ENCODE results near the gene SNRPD2. TPM values are rescaled to one million over a fixed set of nuclear protein-coding genes. Genes with fewer than 3 reads are reported as not detected.
A peak's percentile ranks its signal among the peaks of the same experiment; 100 is the strongest.

SNRPD2 gene
- total RNA-seq, 1 donor from 2014 or later, result 180 TPM

- Histone ChIP-seq H3K9me3 (no peaks in the 10 kb centered on the region), H3K27ac (no peak overlapping the region), H3K27me3 (no peaks in the 10 kb centered on the region), H3K4me3 (no peak overlapping the region), H3K36me3 (peaks cover 0 to 24% of the 10 kb centered on the region in 2 donors), H3K4me1 (peaks cover 17% of the 10 kb centered on the region)
- no peak for TF ChIP-seq POLR2AphosphoS5 (IDR thresholded peaks at IDR 0.05; ENCODE audit: insufficient read depth in 1 of 2, low read depth in 1 of 2)
- no peak for TF ChIP-seq POLR2A (IDR thresholded peaks at IDR 0.05)
- no peak for TF ChIP-seq CTCF (IDR thresholded peaks at IDR 0.05)
- DNase-seq (ENCODE audit: extremely low spot score in 2 of 2), result no peak
- intact Hi-C loops (cut with DNase I), result no loop called here
Measured at GRCh38 chr19:45682908-45683307, 8.8 kb downstream of the SNRPD2 start.

GRCh38 chr19:45682117-45682516 is 9.6 kb downstream of the SNRPD2 start:
- no peak for DNase-seq (ENCODE audit: extremely low spot score in 2 of 2)
- H3K9me3 ChIP-seq, result no peaks in the 10 kb centered on the region
- H3K27ac ChIP-seq, result peak overlapping the region; percentile 70
- intact Hi-C loops (cut with DNase I), result no loop called here
- no peak for TF ChIP-seq POLR2AphosphoS5 (IDR thresholded peaks at IDR 0.05; ENCODE audit: insufficient read depth in 1 of 2, low read depth in 1 of 2)
- TF ChIP-seq POLR2A (IDR thresholded peaks at IDR 0.05), result no peak
- no peak for TF ChIP-seq CTCF (IDR thresholded peaks at IDR 0.05)
- H3K4me3 ChIP-seq, result peak overlapping the region in 1 of 2 donors; percentile 39
- no peaks in the 10 kb centered on the region for H3K27me3 ChIP-seq
- H3K4me1 ChIP-seq, result peaks cover 23% of the 10 kb centered on the region
- H3K36me3 ChIP-seq, result peaks cover 0 to 16% of the 10 kb centered on the region in 2 donors

- Histone ChIP-seq H3K4me1 (peaks cover 29% of the 10 kb centered on the region), H3K27me3 (no peaks in the 10 kb centered on the region), H3K27ac (peak overlapping the region; percentile 70), H3K4me3 (peak overlapping the region; percentile 28 to 39), H3K9me3 (no peaks in the 10 kb centered on the region), H3K36me3 (peaks cover 0 to 10% of the 10 kb centered on the region in 2 donors)
- TF ChIP-seq POLR2A (IDR thresholded peaks at IDR 0.05) (no peak), CTCF (IDR thresholded peaks at IDR 0.05) (peak; percentile 73 to 94 (median 90)), POLR2AphosphoS5 (IDR thresholded peaks at IDR 0.05; ENCODE audit: insufficient read depth in 1 of 2, low read depth in 1 of 2) (peak; percentile 41 to 66)
- no peak for DNase-seq (ENCODE audit: extremely low spot score in 2 of 2)
- intact Hi-C loops (cut with DNase I), result no loop called here
Measured at GRCh38 chr19:45681391-45682015, 10.2 kb downstream of the SNRPD2 start.

GRCh38 chr19:45677351-45678230 is 14.2 kb downstream of the SNRPD2 start:
- TF ChIP-seq CTCF (IDR thresholded peaks at IDR 0.05), result no peak
- no peak for TF ChIP-seq POLR2A (IDR thresholded peaks at IDR 0.05)
- no peak for TF ChIP-seq POLR2AphosphoS5 (IDR thresholded peaks at IDR 0.05; ENCODE audit: insufficient read depth in 1 of 2, low read depth in 1 of 2)
- intact Hi-C loops (cut with DNase I), result no loop called here
- H3K27ac ChIP-seq, result peak overlapping the region; percentile 13
- no peaks in the 10 kb centered on the region for H3K36me3 ChIP-seq
- H3K4me3 ChIP-seq, result peak overlapping the region; percentile 38 to 39
- no peaks in the 10 kb centered on the region for H3K27me3 ChIP-seq
- no peak for DNase-seq (ENCODE audit: extremely low spot score in 2 of 2)
- H3K4me1 ChIP-seq, result peaks cover 29% of the 10 kb centered on the region
- no peaks in the 10 kb centered on the region for H3K9me3 ChIP-seq

Data from vagina (tissue), 2 donors.